ENCODE results near the gene USP47.

Gene USP47

GRCh38 chr11:11942668-11943067, 100.9 kb downstream of the USP47 start:
- DNase-seq (ENCODE audit: low spot score), result no peak

- no peak for DNase-seq (ENCODE audit: low spot score)
Measured at GRCh38 chr11:11944444-11944843, 102.7 kb downstream of the USP47 start.

GRCh38 chr11:11946180-11946579, 104.4 kb downstream of the USP47 start:
- no peak for DNase-seq (ENCODE audit: low spot score)

- no peak for DNase-seq (ENCODE audit: low spot score)
Measured at GRCh38 chr11:11946878-11947277, 105.1 kb downstream of the USP47 start.

- no peak for DNase-seq (ENCODE audit: low spot score)
Measured at GRCh38 chr11:11947825-11948224, 106.1 kb downstream of the USP47 start.

- no peak for DNase-seq (ENCODE audit: low spot score)
Measured at GRCh38 chr11:11948242-11948947, 106.6 kb downstream of the USP47 start.

GRCh38 chr11:11949482-11949881, 107.7 kb downstream of the USP47 start:
- DNase-seq (ENCODE audit: low spot score), result no peak

GRCh38 chr11:11952036-11952435, 110.3 kb downstream of the USP47 start:
- no peak for DNase-seq (ENCODE audit: low spot score)

- no peak for DNase-seq (ENCODE audit: low spot score)
Measured at GRCh38 chr11:11956006-11956405, 114.2 kb downstream of the USP47 start.

GRCh38 chr11:11958403-11959231, 116.8 kb downstream of the USP47 start:
- DNase-seq (ENCODE audit: low spot score), result no peak

- DNase-seq (ENCODE audit: low spot score), result no peak
Measured at GRCh38 chr11:11959601-11960000, 117.8 kb downstream of the USP47 start.

GRCh38 chr11:11960687-11961086, 118.9 kb downstream of the USP47 start:
- DNase-seq (ENCODE audit: low spot score), result peak; percentile 52

- DNase-seq (ENCODE audit: low spot score), result no peak
Measured at GRCh38 chr11:11961399-11962028, 119.7 kb downstream of the USP47 start.

- DNase-seq (ENCODE audit: low spot score), result no peak
Measured at GRCh38 chr11:11963067-11963466, 121.3 kb downstream of the USP47 start.

GRCh38 chr11:11963842-11964773, 122.3 kb downstream of the USP47 start:
- no peak for DNase-seq (ENCODE audit: low spot score)

- no peak for DNase-seq (ENCODE audit: low spot score)
Measured at GRCh38 chr11:11964774-11965150, 123.0 kb downstream of the USP47 start.

GRCh38 chr11:11965192-11965591, 123.4 kb downstream of the USP47 start:
- DNase-seq (ENCODE audit: low spot score), result no peak

- no peak for DNase-seq (ENCODE audit: low spot score)
Measured at GRCh38 chr11:11965656-11966353, 124.0 kb downstream of the USP47 start.

GRCh38 chr11:11966354-11966741, 124.6 kb downstream of the USP47 start:
- DNase-seq (ENCODE audit: low spot score), result no peak

- peak; percentile 52 for DNase-seq (ENCODE audit: low spot score)
Measured at GRCh38 chr11:11966826-11967668, 125.3 kb downstream of the USP47 start.
